Sciatic nerve (tissue), 2 donors: Measurements from ENCODE around the gene BRICD5. TPM values are rescaled to one million over a fixed set of nuclear protein-coding genes. Genes with fewer than 3 reads are reported as not detected.

Experiments used
- ATAC-seq: fragments of 200-7000 bp; cut with Tn5 transposase; one replicate; pipeline ENCODE4 v1.9.1; 2020; ENCODE audit warnings: mild to moderate bottlenecking, moderate library complexity
- DNase-seq: peaks from one replicate; pipeline ENCODE4 v3.0.0-alpha.2; 2020; ENCODE audit warnings: low spot score
- intact Hi-C: fragments of 100-400 bp; cut with DNase I; formaldehyde crosslinking; loops from one replicate; pipeline ENCODE4 v1.14.2; 2022
- total RNA-seq: library from RNA; stranded (reverse); fragmentation: NEBNext Ultra II Directional; extraction: Animal tissue kit (Norgen Biotek cat#: 25700); gene quantifications from one replicate; pipeline ENCODE4 v1.2.1, GENCODE V29; 2021
- donor health status: DM: no; HTN: no; CAD: no.
- donor health status: DM: no; HTN: no; CAD: no.

The BRICD5 gene
- total RNA-seq, 1 donor from 2014 or later, result 9.9 TPM

DNA sequence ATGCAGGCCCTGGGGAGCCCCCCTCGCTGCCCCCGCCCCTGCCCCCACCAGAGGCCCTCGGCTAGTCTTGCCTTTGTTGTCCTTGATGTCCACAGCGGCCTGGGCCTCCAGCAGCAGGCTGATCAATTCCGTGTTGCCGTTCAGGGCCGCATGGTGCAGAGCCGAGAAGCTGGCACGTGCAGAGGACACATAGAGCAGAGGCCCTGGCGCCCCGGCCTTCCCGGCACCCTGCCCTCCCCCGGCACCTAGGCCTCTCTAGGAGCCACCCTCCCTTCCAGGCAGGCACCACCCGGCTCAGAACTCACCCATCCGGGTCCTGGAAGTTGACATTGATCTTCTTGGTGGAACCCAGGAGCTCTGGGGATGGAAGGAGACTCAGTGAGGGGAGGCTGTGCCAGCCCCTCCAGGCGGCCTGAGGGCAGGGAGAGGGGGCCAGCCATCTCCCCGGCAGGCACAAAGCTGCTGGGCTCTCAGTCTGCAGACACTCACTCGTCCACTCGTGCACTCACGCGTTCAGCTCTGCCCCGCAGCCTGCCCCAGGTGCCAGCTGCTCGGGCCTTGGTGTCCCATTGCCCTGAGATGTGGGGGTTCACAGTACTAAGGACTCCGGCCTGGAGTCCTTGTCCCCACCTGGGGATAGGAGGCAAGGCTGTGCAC is 20.5 kb downstream of the BRICD5 start:
- ATAC-seq (no peak), DNase-seq (no peak)
- intact Hi-C loops, result no loop called here

DNA sequence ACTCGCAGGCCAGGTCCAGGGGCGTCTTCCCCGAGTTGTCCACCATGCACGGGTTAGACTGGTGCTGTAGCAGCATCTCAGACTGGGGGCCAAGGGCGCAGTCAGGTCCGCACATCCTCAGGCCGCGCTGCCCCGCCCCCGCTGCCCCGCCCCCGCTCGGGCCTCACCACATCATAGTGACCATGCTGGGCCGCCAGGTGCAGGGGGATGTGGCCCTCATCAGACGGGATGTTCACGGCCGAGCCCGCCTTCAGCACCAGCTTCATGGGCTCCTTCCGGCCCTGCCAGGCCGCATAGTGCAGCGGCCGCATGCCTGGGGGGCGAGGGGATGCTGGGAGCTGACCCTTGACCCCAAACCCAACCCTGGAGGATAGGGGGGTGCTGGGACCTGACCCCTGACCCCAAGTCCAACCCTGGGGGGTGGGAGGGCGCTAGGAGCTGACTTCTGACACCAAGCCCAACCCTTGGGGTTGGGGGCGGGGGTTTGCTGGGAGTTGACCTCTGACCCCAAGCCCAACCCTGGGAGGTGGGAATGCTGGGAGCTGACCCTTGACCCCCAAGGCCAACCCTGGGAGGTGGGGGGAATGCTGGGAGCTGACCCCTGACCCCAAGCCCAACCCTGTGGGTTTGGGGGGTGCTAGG is 21.3 kb downstream of the BRICD5 start:
- ATAC-seq (no peak), DNase-seq (no peak)
- intact Hi-C loops, result no loop called here

DNA sequence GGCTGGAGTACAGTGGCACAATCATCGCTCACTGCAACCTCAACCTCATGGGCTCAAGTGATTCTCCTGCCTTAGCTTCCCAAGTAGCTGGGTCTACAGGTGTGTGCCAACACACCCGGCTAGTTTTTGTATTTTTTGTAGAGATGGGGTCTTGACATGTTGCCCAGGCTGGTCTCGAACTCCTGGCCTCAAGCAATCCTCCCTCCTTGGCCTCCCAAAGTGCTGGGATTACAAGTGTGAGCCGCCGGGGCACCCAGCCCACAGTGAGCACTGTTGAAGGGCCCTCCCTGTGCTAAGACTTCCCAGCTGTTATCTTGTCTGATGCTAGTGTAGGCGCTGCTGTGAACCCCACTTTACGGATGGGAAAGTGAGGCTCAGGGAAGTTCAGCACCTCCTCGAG is 22.3 kb downstream of the BRICD5 start:
- DNase-seq (no peak), ATAC-seq (no peak)
- intact Hi-C loops, result no loop called here

DNA sequence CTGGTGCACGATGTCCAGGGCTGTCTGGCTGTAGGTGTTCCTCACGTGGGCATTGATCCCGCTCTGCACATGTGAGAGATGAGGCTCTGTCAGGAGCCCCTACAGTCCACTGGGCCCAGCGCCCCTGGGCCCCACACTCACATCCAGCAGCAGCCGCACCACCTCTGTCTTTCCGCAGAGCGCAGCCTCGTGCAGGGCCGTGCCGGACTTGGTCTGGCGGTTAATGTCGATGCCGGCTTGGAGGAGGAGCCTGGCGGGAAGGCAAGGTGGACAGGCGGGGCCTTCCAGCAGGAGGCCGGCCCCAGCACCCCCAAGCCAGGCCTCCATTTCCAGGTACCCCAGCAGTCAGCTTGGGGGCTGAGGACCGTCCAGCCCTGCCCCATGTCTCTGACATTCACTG is 23.5 kb downstream of the BRICD5 start:
- intact Hi-C loops, result no loop called here
- no peak for DNase-seq
- ATAC-seq, result no peak

DNA sequence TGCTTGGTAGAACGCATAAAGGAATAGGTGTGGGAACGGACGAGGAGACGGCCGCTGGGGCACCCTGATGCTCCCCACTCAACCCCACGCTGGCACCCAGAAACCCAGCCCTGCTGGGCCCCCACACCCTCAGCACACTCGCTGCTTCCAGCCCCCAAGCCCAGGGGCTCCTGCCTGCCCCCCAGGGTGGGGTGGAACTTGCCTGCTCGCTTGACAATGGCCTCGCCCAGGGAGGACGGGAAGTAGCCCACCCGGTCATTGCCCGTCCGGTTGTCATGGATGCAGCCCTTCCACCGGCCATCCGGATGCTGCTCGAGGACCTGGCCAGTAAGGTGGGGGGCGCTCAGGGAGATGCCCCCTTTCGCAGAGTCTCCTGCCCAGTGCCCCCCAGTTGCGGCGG is 24.2 kb downstream of the BRICD5 start:
- intact Hi-C loops, result no loop called here
- DNase-seq (no peak), ATAC-seq (no peak)

DNA sequence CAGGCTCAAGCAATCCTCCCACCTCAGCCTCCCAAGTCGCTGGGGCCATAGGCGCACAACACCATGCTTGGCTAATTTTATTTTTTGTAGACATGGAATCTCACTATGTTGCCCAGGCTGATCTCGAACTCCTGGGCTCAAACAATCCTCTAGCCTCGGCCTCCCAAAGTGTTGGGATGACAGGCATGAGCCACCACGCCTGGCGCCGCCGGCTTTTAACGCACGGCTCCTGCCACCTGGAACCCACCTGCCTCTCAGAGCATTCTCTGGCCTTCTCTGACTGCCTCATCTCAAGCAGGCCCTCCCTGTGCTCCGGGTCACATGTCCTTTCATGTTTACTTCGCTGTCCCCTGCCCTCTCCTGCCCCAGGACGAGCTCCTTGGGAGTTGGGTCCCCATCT is 24.6 kb downstream of the BRICD5 start:
- DNase-seq, result no peak
- ATAC-seq, result no peak
- intact Hi-C loops, result no loop called here

DNA sequence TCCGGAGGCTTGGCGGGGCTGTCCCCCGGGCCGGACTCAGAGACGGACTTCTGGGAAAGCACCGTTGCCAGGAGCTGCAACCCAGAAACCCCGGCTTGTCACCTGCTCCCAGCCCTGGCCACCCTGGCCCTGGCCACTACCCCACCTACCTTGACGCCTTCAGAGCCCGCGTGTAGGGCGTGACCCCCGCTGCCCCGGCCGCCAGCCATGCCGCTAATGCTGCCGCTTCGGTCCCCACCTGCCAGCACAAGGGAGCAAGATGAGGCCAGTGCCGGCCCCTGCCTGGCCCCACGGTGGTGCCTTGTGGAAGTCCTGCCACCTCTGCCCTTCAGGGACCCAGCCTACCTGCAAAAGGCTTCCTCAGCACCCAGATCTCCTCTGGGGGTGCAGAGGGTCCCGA is 25.7 kb downstream of the BRICD5 start:
- no peak for ATAC-seq
- intact Hi-C loops, result no loop called here
- no peak for DNase-seq

DNA sequence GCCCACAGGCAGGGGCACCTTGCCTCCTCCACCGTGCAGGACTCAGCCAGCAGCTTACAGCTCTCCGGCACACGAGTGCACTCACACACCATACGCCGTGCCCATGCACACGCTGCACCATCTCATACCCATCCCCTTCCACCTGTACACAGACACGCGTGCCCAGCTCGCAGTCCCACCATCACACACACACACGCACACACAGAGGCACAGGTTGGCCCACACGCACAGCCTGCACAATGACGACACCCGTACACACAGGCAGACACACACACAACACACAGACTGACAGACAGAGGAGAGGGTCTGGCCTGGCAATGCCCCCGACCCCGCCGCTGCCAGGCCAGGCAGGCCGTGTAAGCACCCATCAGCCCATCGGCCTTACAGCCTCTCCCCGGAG is 26.3 kb downstream of the BRICD5 start:
- intact Hi-C loops, result no loop called here
- DNase-seq, result no peak

DNA sequence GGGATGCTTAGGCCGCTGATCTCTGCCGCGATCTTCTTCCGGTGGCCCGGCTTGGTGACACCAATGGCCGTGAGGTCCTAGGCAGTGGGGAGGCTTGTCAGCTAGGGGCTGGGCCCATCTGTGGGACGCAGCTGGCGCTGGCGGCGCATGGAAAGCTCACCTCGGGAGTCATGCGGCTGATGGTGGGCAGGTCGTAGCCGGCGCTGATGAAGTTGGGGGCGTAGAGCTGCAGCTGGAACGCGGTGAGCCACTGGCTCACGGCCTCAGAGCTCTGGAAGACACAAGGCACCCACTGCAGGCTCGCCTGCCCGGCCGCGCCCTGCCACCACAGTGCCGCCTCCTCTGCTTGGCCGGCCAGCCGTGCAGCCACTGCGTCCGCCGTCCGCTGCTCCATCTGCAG is 27.0 kb downstream of the BRICD5 start:
- intact Hi-C loops, result no loop called here
- ATAC-seq (no peak), DNase-seq (no peak)

More for the DNA sequence above, 26.3 kb downstream of the BRICD5 start:
- ATAC-seq, result no peak

DNA sequence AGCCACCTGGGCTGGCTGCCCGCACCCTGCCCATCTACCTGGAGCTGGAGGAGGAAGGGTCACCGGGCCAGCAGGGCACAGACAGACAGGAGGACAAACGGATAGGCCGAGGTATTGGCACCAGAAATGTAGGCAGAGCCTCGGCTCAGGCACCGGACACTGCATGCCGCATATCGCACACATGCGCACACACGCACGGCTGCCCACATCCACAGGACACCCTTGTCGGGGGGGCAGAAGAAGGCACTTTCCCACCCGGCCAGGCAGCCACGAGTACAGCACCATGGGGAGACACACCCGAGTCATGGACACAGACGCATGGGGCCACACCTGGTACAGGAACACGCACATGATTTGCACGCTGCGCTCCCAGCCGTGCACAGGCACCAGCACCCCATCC is 28.7 kb downstream of the BRICD5 start:
- intact Hi-C loops, result no loop called here
- ATAC-seq (no peak), DNase-seq (no peak)

DNA sequence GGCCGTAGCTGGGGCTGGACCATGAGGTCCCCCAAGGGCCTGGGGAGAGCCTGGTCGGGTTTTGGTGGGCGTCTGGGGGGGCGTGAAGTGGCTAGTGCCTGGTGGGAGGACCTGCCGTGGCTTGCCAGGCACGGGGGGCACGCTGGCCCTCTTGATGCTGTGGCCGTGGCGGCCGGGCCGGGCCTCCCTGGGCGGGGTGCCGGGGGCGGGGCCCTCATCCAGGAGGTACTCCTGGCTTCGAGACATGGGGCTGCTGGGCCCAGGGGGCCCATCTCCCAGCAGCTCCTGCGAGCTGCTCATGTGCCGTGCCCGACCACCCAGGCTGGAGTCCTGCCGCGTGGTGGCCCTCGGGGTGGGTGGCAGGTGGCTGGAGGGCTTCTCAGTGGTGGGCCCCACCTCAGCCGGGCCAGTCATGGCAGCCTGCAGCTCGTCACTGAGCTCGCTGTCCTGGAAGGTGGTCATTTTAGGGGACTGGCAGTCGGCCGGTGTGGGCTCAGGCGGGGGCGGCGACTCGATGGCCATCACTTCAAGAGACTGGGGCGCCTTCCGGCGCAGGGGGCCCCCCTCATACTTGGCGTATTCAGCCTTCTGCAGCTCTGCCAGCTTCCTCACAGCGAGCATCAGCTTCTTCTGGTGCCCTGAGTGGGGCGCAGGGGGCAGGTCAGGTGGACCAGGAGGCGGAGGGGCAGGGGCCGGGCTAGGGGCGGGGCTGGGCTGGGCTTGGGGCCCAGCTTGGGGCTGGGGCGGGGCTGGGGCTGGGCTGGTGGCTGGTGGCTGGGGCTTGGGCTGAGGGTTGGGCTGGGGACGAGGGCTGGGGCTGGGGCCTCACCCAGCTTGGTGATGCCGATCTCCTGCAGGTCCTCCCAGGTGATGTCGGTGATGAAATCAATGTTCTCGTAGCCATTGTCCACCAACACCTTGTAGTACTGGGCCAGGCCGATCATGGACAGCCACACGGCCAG is 29.4 kb downstream of the BRICD5 start:
- intact Hi-C loops, result no loop called here
- ATAC-seq, result no peak
- DNase-seq, result no peak

DNA sequence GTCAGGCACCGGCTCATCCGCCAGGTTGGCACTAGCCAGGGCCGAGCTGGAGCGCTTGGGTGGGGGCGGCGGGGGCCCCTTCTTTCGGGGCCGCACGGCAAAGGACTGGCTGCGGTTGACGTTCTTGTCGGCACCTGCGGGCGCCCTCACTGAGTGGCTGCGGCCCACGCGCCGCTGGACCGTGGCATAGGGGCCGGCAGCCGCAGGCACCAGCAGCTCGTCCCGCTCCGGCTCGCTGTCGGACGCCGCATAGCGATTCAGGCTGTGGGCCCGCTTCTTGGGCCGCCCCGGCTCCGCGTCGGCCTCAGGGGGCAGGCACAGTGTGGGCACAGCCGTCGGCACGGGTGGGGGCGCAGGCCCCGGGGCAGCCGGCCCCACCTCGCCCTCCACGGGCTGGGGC is 30.2 kb downstream of the BRICD5 start:
- intact Hi-C loops, result no loop called here
- ATAC-seq (no peak), DNase-seq (no peak)

DNA sequence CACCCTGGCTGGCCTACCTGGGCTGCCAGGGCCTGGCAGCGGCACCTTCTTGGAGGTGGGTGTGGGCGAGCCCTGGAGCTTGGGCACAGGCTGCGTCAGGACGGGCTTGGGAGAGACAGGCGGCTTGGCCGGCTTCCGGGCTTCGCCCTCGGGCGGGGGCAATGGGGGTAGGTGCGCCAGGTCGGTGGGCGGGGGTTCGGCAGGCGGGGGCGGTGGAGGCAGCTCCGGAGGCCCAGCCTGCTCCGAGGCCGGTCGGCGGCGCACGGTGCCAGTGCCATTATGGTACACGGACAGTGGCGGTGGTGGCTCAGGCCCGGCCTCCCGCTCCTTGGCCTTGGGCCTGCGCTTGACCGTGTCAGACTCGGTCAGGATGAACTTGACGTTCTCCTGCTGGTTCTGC is 31.1 kb downstream of the BRICD5 start:
- DNase-seq (no peak), ATAC-seq (no peak)
- intact Hi-C loops, result no loop called here

DNA sequence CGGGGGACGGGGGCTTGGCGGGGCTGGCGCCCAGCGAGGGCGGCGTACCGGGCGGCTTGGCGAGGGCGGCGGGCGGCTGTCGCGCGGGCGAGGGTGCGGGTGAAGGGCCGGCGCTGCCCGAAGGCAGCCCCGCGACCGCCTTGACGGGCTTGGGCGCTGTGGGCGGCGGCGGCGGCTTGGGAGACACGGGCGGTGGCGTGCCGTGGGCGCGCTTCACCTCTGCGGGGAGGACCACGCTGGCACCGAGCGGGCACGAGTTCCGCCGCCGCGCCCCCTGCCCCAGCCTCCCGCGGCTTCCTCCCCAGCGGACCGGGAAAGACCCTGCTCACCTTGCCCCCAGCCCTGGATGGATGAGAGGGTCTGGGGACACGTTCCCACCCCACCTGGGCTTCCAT is 31.6 kb downstream of the BRICD5 start:
- ATAC-seq (no peak), DNase-seq (no peak)
- intact Hi-C loops, result no loop called here

DNA sequence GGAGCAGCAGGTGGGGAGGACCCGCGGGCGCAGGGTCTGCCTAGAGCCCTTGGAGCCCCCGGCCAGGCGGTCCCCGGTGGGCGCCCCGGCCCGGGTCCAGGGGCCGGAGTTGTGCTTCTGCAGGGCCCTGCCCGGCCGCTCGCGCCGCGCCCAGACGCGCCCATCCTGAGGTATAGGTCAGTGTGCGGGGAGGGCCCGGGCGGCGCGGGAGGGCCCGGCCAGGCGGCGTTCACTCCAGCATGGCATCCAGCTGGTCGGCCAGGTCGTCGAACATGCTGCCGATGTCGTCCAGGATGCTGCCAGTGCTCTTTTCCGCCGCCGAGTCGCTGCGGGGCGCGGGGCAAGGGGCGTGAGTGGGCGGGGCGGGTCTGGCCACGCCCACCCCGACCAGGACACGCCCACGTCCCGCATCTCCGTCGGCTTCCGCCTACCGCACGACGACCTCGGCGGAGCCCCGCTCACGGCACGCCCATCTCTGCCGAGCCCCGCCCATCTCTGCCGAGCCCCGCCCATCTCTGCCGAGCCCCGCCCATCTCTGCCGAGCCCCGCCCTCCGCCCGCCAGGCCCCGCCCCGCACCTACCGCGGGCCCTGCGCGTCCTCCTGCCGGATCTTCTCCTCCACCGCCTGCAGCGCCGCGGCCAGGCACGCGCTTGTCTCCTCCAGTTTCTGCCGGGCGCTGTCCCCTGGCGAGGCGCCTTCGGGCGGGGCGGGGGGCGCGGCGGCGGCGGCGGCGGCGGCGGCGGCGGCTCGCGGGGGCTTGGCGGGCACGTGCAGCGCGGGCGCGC is 32.1 kb downstream of the BRICD5 start:
- ATAC-seq, result peak; percentile 44
- DNase-seq, result no peak
- intact Hi-C loops, result no loop called here

DNA sequence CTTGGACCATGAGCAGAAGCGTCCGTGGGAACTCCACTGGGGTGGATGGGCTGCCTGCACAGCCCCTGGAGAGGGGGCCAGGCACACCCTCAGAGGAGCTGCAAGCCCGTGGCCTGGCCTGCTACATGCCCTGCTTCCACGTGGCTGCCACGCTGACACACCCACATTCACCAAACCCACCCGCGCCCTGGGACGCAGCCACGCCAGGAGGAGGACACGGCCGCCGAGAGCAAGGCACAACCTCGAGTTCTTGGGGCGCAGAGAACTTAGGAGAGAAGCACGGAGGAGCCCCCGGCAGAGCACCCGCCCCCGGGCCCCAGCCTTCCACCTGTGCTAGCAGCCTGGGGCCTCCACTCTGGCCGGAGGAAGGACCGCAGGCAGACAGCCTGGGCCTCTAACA is 33.1 kb downstream of the BRICD5 start:
- no peak for DNase-seq
- intact Hi-C loops, result no loop called here
- no peak for ATAC-seq

DNA sequence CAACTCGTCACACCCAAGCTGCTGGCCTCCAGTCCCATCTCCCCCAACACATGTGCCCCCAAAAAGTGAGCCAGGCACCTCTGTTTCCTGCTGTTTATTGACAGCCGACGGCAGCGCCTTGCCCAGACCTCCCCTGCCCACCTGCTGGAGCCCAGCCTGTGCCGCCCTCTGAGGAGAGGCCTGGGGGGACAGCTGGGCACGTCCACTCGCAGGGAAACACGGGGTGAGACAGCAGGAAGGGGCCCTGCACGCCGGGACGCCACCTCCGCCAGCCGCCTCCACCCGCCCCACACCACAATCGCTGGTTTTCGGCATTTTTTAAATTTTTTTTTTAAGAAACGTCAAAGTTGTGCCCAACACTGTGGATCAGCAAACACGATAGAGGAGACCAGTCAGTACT is 33.6 kb downstream of the BRICD5 start:
- DNase-seq (no peak), ATAC-seq (no peak)
- intact Hi-C loops, result no loop called here

DNA sequence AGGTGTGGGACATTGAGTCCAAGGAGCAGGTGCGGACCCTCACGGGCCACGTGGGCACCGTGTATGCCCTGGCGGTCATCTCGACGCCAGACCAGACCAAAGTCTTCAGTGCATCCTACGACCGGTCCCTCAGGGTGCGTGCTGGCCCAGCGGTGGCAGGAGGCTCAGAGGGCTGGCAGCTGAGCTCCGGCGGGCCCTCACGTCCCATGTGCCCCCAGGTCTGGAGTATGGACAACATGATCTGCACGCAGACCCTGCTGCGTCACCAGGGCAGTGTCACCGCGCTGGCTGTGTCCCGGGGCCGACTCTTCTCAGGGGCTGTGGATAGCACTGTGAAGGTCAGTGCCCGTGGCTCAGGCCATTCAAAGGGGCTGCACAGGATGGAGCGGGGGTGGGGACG is 34.6 kb downstream of the BRICD5 start:
- intact Hi-C loops, result no loop called here
- ATAC-seq, result no peak

DNA sequence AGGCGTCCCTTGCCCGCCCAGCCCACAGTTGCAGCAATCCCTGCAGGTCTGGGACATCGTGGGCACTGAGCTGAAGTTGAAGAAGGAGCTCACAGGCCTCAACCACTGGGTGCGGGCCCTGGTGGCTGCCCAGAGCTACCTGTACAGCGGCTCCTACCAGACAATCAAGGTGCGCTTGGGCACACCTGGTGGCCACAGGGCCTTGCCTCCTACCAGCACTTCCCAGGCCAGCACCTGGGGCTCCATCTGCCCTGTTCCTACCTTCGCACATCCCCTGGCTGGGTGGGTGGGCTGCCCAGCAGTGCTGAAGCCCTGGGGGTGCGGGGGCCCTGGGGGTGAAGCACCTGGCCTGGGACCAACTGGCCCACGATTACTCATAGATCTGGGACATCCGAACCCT is 35.2 kb downstream of the BRICD5 start:
- intact Hi-C loops, result no loop called here

More for the DNA sequence above, 34.6 kb downstream of the BRICD5 start:
- DNase-seq, result no peak

More for the DNA sequence above, 35.2 kb downstream of the BRICD5 start:
- no peak for DNase-seq
- no peak for ATAC-seq
